GM19099 (cell line): ENCODE results near the gene EHD4.

Source experiments
- POLR2A ChIP-seq: IDR thresholded peaks from 3 replicates; pipeline ENCODE4 v1.6.1; 2011; ENCODE audit warnings: low read depth; ENCODE audit not compliant: insufficient read length; ENCODE audit errors: extremely low read depth

Gene EHD4

DNA sequence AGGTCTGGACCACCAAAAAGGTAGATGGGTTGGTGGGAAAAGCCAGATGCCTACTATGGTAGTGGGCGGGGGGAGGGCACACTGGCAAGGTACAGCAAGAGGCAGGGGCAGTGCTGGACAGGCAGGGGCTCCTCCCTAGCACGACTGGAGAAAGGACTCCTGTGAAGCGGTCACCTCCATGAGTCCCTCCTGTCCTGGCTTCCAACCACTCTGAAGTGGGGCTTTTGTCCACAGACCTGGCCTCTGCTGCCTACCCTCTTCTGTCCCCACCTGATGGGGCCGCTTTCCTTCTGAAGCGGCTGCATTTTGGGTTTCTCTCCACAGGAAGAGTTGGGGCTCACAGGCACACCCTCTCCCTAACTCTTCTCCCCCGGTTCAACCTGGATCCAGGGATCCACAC lies 75.8 kb downstream of the EHD4 start:
- no peak for TF ChIP-seq POLR2A

DNA sequence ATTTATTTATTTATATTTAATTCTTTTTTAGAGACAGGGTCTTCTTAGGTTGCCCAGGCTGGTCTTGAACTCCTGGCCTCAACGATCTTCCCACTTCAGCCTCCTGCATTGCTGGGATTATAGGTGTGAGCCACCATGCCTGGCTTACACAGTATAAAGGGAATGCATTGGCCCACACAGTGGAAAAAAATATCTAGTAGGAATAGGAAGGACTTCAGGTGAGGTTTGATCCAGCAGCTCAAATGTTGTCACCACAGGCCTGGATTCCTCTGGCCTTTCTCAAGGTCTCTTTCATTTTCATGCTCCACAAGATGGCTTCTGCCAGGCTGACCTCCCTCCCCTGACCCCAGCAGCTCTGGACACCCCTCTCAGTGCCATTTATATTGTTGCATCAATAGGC lies 76.4 kb downstream of the EHD4 start:
- TF ChIP-seq POLR2A, result no peak

DNA sequence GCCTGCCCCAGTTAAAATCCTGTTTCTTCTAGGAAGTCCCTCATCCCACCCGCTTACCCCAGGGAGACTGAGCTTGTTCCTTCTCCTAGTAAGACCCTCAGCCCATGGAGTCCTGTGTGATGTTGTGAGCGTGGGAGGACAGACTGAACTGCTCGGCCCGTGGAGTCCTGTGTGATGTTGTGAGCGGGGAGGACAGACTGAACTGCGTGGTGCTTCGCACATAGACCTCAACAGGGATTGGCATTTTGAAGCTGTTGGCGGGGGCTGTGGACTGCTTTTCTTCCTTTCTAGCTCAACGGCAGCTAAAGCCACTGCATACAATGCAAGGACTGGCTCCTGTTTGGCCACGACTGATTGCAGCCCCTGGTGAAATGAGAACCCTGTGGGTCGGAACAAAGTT lies 76.9 kb downstream of the EHD4 start:
- no peak for TF ChIP-seq POLR2A

DNA sequence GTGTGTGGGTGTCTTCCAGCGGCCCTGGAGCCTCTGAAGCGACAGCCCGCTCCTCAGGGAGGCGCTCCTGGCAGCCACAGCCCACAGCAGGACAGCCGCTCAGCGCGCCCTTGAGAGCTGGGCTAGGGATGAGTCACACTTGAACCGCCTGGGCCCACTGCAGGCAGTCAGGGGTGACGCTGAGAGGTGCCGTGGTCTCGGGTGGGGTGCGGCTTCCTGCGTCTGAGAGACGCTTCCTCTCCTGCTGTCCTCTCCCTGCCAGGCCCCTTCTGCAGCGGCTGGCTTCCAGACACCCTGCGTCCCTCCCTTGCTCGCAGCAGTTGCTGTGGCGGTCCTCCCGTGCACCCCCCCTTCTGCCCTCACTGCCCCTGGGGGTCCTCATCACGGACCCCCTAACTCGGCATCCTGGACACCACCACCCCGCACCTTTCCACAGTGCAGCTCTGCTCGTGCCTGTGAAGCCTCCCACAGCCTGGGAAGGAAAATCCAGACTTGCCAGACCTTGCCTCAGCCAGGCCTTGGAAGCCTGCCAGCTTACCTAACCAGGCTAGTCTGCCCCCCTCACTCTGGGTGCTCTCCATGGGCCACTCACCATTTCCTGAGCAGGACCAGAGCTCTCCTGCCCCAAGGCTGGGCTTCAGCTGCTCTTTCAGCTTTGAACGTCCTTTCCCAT lies 77.4 kb downstream of the EHD4 start:
- TF ChIP-seq POLR2A, result no peak

DNA sequence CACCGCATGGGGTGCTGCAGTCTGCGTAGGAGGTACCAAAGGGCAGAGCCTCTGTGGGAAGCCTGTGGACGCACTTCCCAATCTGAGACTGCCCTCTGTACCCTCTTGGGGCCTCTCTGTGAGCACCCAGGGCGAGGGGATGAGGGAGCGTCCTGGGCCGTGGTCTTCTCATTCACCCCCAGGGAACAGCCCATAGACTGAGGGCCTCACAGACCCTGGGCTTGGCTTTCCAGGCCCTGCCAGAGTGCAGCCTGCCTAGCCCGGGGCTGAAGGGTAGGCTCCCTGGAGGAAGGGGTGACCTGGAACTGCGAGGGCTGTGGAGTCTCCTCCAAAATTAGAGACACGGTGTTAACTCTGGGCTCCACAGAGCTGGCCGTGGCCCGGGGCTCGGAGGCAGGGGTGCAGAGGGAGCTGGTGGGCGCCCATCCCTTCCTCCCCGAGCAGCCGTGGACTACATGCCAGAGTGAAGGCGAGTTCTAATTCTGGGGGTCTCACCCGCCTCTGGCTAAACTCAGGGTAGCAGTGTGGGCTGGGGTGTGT lies 78.0 kb downstream of the EHD4 start:
- TF ChIP-seq POLR2A, result no peak

DNA sequence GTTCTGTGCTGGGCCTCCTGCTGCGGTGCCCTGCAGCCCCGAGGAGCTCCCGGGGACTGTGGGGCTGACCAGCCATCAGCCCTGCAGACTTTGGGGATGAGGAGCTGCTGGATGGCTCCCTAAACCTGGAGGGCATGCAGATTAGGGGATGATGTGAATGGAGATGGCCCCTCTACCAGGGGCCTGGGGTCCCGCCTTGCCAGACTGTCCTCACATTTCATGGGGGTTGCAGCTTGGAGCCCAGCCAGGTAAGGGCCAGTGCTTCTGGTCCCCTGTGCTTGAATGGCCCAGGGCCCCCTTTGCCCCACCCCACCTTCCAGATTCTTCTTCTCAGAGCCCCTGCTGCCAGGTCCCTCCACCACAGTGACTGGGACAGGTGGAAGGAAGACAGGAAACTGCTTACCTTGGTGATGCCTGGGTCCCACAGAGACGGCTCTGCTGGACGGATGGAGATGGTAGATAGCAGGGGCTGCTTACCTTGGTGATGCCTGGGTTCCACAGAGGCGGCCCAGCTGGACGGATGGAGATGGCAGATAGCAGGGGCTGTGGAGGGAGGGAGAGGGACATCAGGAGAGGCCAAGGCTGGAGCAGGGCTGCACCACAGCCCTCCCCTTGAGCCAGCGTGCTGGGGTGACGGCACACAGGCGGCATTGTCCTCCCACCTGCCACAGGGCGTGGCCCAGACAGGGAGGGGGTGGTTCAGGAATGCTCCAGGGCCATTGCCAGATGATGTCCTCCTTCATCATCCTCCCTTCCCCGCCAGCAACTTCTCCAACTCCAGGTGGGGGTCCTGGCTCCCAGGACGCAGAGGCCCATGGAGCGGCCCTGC lies 78.7 kb downstream of the EHD4 start, which contains the start of gene SPTBN5:
Gene SPTBN5 (minus strand): TSS at position 632 of the 829 bp plus-strand sequence. CDS start 556 bp downstream, at position 76.
- no peak for TF ChIP-seq POLR2A

DNA sequence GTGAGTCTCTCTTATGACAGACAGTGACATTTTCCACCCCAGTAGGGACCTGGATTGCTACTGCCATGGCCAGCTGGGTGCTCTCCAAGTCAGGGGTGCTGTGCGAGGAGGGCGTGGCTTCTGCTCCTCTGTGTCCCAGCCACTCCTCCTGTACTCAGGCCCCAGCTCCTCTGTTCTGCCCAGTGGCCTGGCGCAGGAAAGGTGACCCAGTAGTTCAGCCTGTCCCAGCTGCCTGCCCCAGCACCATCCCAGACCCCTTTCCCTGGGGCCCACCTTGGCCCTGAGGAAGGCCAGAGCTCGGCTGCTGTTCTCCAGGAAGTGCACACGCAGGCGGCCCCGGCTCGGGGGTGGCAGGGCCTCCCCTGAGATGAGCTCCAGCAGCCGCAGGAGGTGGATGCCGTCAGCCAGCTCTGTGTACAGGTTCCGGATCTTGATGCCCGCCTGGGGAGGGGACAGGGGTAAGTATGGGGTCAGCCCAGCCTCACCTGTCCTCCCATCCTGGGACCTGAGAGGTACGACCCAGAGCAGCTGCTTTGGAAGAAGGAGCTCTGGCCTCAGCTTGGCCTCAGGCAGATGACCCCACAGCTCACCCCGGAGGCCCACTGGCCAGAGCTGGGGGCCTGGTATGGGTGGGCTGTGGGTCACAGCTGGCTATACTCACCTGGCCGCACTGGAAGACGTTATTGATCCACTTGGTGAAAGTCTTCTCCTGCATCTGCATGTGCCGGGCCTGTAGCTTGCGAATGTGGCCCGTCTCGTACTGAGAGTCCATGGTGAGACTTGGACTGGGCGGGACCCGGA lies 79.5 kb downstream of the EHD4 start:
- TF ChIP-seq POLR2A, result no peak

DNA sequence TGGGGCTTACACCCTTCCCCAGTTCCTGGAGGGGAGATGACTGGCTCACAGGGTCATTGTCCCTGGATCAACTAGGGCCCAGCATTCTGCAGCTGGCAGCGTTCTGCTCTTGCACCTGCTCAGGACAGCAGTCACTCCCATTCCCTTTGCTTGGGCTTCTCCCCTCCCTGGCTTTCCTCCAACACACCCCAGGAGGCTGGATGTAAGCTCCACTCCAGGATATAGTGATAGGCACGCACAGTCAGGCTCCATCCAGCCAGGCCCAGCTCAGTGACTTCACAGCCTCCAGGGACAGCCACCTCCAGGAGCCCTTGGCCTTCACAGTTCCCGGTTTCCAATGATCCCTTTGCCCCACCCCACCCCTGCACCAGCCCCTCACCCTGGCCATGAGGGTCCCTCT lies 80.4 kb downstream of the EHD4 start:
- TF ChIP-seq POLR2A, result no peak

DNA sequence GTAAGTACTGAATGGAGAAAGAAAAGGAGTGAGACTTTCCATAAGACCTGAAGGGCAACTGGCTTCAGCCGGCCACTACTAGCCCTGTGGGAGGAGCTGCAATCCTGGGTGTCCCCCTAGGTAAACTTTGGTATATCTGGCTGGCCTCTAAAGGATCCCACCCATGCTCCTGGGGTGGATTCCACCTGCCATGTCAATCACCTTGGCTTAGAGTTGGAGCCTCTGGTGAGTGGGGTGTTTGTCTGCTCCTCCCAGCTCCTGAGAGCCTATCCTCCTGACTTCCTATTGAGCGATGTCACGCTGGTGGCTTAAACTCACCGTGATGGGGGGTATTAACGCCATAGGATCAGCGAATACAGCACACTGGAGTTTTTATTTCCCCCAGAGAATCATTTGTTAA lies 81.1 kb downstream of the EHD4 start:
- TF ChIP-seq POLR2A, result no peak

DNA sequence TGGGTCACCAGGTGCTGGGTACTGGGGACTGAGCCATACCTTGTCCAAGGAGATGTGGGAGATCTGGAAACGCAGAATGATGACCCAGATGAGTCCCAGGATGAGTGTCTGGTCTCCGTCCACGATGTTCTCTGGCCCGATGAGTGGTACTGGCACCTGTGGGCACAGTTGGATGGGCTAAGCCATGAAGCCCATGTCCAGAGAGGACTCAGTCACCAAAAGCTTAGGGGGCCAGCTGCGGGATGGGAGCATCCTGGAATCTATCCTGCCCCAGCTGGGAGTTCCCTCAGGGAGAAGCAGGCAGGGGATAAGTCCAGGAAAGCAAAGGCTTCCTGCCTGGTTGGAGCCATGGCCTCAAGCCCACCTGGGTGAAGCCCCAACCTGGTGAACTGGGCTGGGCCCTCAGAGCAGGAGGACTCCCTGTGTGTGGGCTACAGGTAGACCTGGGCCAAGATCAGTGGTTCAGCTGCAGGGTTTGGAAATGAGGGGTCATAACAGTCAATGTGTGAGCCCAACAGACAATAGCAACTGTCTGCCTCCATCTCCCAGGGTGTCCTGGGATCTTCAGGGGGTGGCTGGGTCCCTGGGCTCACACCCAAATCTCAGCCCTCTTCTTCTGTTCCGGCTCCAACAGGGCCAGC lies 82.2 kb downstream of the EHD4 start:
- TF ChIP-seq POLR2A, result no peak

DNA sequence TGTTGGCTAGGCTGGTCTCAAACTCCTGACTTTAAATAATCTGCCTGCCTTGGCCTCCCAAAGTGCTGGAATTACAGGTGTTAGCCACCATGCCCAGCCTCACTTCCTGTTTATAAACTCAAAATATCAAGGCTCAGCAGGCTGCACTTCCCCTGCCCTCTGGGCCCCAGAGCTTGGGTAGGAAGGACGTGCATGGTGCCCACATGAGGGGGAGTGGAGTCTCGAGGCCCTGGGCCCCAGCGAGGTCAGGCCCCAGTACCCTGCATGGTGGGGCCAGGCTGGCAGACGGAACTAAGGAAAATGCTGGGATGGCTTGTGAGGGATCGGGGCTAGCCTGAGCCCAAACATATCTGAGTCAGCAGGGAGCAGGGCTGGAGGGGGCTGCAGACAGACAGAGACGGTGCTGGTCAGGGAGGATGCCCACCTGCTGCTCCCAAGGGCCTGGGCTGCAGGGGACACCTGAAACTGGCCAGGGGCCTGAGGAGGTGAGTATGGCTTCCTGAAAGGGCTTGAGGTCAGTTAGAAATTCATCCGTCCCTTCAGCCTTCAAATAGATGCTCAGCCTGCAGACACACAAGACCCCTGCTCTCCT lies 83.6 kb downstream of the EHD4 start:
- no peak for TF ChIP-seq POLR2A

DNA sequence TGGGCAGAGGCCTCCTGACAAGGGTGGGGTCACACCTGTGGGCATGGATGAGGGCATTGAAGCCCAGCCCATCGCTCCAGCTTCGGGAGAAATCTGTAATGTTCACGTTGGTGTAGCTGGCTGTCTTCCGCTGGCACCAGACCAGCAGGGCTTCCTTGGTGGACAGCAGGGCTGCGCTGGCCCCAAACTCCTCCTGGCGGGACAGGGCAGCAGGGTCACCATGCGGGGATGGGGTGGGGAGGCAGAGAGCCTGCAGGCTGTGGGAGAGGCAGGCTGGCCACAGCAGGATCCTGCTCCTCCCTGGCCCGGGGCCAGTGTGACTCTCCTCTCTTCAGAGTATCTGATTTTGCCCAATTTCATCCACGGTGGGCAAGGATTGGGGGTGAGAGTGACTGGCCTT lies 84.5 kb downstream of the EHD4 start:
- TF ChIP-seq POLR2A, result no peak

DNA sequence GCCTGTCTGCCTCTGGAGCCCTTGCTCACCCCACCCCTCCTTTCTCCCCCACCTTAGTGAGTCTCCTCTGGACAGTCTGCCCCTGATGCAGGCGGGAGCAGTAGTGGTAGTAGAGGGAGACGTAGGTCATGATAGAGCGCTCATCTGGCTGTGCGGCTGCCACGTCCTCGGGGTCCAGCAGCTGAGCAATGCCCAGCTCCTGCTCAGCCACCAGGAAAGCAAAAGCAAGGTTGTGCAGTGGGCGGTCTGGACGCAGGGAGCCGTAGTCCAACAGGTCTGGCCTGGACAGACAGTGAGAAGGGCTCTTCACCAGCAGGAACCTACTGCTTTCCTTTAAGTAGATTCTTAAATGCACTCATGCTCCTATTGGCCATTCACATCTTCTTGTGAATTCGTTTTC lies 85.2 kb downstream of the EHD4 start:
- TF ChIP-seq POLR2A, result no peak

DNA sequence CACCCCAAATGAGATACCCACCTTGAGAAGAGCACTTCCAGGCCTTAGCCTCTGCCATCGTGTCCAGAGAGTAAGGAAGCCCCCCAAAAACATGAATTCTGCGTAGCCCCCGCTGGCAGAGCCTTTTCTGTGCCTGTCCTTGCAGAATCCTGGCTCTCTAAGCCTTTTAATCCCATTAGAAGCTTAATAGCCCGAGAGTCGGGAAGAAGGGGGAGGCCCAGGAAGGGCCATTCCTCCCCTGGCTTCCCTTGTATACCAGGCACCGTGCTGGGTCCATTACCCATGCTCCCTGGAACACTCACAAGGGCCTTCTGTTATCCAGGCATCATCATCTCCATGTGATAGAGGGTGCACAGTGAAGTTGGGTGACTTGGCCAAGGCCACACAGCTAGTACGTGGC lies 85.6 kb downstream of the EHD4 start:
- no peak for TF ChIP-seq POLR2A
